Measurements from ENCODE around the gene GMNN.
A peak's percentile ranks its signal among the peaks of the same experiment; 100 is the strongest.
"Not testable (repeated sequence)": the region's sequence is repeated elsewhere in the genome, so short reads cannot be mapped to it uniquely, and the experiment has no call there.

Gene GMNN

DNA sequence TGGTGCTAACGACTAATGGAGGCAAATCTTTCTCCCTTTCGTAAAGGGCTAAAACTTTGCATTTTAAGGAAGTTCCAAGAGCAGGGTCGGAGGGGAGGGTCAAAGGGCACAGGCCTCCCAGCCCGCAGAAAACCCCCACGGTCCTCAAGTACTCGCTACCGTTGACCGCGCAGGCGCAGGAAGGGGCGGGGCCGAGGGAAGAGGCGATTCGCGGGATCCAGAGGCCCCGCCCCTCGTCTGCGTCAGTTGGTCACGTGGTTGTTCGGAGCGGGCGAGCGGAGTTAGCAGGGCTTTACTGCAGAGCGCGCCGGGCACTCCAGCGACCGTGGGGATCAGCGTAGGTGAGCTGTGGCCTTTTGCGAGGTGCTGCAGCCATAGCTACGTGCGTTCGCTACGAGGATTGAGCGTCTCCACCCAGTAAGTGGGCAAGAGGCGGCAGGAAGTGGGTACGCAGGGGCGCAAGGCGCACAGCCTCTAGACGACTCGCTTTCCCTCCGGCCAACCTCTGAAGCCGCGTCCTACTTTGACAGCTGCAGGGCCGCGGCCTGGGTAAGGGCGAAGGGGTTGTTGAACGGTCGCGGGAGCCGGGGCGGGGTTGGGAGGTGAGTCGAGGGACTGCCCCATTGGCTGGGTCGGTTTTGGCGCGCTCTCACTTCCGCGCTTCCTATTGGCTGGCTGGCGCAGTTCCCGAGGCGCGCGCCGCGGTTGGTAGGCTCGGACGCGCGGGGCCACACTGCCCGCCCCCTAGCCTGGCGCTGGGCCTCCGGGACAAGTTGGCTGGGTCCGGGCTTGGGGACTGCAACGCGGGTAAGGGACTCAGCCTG lies at the start of gene GMNN:
Gene GMNN (plus strand): TSS at position 242 of the 824 bp plus-strand sequence. CDS start 2,310 bp downstream, outside the sequence.
- DNase-seq (ENCODE audit: low spot score): peak; percentile 97

DNA sequence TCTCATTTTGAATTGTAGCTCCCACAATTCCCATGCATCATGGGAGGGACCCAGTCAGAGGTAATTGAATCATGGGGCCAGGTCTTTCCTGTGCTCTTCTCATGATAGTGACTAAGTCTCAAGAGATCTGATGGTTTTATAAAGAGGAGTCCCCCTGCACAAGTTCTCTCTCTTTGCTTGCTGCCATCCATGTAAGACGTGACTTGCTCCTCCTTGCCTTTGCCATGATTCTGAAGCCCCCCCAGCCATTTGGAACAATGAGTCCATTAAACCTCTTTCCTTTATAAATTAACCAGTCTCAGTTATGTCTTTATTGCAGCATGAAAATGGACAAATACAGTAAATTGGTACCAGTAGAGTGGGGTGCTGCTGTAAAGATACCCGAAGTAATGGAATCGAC lies 44.1 kb upstream of the GMNN start:
- not testable (repeated sequence) for DNase-seq (ENCODE audit: low spot score)

DNA sequence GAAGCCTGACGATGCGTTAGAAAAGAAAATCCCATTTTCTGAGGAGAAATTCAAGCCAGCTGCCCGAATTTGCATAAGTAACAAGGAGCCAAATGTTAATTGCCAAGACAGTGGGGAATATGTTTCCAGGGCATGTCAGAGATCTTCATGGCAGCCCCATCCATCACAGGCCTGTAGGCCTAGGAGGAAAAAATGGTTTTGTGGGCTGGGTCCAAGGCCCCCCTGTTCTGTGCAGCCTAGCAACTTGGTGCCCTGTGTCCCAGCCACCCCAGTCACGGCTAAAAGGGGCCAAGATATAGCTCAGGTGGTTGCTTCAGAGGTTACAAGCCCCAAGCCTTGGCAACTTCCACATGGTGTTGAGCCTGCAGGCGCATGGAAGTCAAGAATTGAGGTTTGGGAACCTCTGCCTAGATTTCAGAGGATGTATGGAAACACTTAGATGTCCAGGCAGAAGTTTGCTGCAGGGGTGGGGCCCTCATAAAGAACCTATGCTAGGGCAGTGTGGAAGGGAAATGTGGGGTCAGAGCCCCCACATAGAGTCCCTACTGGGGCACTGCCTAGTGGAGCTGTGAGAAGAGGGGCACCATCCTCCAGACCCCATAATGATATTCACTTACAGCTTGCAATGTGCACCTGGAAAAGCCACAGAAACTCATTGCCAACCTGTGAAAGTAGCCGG lies 43.1 kb upstream of the GMNN start:
- not testable (repeated sequence) for DNase-seq (ENCODE audit: low spot score)

DNA sequence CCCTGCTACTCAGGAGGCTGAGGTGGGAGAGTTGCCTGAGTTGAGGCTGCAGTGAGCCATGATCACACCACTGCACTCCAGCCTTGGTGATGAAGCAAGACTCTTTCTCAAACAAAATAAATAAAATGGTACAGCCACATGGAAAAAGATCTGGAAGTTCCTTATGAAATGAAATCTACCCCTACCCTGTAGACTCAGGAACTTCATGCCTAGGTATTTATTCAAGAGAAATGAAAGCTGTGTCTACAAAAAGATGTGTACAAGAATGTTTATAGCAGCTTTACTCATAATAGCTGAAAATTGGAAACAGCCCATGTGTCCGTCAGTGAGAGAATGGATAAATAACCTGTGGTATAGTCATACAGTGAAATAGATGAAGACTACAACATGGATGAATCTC lies 40.6 kb upstream of the GMNN start:
- DNase-seq (ENCODE audit: low spot score): no peak

DNA sequence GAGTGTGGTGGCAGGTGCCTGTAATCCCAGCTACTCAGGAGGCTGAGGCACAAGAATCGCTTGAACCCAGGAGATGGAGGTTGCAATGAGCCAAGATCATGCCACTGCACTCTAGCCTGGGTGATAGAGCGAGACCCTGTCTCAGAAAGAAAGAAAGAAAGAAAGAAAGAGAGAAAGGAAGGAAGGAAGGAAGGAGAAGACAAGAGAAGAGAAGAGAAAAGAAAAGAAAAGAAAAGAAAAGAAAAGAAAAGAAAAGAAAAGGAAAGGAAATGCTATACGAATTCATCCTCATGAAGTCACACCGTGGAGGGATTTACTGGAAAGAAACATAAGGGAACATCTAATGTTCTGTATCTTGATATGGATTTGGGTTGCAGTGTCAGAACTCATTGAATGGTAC lies 40.0 kb upstream of the GMNN start:
- not testable (repeated sequence) for DNase-seq (ENCODE audit: low spot score)

DNA sequence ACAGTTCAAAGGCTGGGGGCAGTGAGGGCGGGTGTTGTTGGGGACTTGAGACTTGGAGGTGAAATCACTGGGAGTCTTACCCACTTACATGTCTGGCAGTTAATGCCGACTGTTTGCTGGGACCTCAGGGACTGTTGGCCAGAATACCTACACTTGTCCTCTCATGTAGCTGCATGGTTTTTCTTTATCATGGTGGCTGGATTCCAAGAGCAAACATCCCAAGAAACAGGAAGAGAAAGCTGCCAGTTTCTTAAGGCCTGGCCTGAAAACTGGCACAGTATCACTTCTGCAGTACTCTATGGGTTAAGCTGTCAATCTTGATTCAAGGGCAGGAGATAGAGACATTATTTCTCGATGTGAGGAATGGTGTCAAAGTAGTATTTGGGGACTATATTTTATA lies 36.0 kb upstream of the GMNN start:
- no peak for DNase-seq (ENCODE audit: low spot score)

DNA sequence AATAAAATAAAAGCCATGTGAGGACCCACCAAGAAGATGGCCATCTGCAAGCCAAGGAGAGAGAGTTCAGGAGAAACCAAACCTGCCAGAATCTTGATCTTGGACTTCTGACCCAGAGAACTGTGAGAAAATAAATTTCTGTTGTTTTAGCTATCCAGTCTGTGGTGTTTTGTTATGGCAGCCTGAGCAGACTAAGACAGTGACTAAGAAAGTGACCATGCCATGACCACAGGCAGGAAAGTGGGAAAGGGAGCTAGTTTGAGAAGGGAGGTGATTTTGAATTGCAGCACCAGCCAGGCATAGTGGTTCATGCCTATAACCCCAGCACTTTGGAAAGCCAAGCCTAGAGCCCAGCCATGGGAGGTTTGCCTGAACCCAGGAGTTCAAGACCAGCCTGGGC lies 33.9 kb upstream of the GMNN start:
- no peak for DNase-seq (ENCODE audit: low spot score)

DNA sequence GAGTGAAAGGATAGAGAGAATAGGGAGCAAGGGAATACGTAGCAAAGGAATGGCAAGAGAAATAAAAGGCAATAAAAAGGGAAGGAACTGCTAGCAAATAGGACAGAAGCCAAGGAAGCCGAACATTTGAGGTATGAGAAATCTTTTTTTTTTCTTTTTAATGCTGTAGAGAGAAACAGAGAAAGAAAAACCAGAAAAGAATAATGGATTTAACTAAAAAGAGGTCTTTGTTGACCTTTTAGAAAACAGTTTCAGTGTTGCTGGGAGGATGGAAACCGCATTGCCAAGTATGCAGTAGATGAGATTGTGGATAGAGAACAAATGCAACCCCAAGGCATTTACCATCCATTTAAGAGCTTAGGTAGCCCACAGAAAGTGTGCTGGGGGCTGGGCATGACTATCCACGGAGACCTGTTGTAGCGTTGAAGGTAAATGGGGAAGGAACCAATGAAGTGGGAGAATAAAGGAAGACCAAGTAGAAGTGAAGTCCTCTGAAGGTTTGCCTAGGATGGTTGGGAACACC lies 32.5 kb upstream of the GMNN start:
- no peak for DNase-seq (ENCODE audit: low spot score)

DNA sequence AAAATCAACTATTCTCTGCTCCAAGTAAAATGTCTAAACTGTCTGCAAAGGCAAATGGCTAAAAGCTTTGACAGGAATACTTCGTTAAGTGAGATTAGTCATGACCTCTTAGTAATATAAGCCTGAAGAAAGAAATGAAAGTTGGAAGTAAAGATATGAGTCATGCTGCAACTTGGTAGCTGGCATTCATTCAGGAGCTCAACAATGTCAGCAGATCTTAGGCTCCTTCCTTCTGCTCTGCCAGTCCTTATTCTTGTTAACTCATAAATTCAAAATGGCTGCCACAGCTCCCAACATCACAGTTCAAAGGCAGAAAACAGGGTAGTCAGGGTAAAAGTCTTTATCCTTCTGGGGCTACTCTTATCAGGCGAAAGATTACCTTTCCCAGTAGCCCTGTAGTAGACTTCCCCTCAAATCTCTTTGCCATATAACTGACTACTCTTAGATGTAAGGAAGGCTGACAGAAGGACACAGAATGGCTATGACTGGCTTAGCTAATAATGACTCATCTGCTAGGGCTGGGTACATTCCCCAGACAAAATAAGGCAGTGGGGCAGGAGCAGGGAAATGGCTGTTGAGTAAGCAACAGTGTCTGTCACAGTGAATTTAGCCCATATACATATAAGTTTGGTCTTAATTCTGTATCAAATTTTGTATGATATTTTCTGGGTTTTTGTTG lies 31.3 kb upstream of the GMNN start:
- DNase-seq (ENCODE audit: low spot score): no peak

DNA sequence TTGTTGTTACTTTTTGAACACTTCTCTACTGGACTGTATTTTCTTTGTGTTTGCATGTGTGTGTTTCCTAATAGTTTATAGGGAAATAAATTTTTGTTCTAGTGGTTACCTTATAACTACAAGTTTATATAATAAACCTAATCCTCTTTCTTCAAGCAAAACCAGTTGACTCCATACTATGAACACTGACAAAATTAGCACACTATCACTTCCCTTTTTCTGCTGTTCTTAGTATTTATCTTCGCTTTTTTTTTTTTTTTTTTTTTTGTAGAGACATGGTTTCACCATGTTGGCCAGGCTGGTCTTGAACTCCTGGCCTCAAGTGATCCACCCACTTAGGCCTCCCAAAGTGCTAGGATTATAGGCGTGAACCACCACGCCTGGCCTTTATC lies 30.8 kb upstream of the GMNN start:
- DNase-seq (ENCODE audit: low spot score): no peak

DNA sequence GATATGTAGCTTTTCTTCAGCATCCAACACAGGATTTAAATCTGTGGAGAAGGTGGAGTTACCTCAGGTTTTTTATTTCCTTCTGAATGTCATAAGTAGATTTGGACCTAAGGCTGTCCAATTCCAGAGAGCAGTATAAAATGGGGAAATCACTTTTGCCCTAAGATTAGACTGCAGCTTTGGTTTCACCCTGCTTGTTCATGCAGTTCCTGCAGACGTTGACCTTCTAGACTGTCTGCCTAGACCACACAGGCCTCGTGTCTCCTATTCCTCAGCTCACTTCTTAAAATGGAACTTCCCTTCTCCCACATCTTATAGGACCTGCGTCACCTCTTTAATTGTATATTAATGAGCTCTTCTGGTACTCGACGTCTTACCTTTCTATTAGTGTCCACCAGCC lies 29.8 kb upstream of the GMNN start:
- no peak for DNase-seq (ENCODE audit: low spot score)

DNA sequence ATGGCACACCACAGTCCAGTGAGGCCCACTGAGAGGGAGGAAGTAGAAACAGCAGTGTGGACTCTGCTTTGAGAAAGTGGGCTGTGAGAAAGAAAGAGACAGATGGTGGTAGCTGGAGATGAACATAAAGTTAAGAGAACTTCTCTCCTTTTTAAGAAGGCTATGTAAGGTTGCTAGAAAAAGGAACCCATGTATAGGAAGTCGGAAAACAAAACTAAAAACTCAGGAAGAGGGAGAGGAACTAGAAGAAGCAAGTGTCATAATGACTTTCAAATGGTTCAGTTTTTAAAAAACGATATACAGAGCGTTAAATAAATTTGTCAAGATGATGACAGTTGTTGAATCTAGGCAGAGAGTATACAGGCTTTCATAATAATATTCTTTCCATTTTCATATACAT lies 25.4 kb upstream of the GMNN start:
- no peak for DNase-seq (ENCODE audit: low spot score)

DNA sequence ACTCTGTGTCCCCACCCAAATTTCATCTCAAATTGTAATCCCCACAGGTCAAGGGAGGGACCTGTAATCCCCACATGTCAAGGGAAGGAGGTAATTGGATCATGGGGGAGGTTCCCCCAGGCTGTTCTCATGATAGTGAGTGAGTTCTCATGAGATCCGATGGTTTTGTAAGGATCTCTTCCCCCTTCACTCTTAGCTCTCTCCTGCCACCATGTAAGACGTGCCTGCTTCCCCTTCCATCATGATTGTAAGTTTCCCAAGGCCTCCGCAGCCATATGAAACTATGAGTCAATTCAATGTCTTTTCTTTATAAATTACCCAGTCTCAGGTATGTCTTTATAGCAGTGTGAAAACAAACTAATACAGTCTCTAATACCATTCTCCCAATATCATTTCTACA lies 23.9 kb upstream of the GMNN start:
- not testable (repeated sequence) for DNase-seq (ENCODE audit: low spot score)

DNA sequence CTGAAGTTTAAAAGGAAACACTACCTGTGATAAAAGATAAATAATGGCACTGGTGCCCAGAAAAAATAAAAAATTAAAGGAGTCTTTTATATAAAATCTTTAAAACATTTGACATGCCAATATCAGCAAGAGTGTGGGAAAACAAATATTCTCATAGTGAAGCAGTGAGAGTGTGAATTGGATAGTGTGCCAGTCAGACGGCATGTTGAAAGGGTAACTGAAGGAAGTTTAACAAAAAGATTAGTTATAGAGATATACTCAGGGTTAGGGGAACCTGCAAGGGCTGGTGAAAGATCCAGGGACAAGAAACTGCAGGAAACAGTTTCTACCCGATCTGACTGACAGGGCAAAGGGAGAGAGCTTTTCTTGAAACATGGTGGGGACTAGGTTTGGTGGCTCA lies 22.2 kb upstream of the GMNN start:
- DNase-seq (ENCODE audit: low spot score): no peak

DNA sequence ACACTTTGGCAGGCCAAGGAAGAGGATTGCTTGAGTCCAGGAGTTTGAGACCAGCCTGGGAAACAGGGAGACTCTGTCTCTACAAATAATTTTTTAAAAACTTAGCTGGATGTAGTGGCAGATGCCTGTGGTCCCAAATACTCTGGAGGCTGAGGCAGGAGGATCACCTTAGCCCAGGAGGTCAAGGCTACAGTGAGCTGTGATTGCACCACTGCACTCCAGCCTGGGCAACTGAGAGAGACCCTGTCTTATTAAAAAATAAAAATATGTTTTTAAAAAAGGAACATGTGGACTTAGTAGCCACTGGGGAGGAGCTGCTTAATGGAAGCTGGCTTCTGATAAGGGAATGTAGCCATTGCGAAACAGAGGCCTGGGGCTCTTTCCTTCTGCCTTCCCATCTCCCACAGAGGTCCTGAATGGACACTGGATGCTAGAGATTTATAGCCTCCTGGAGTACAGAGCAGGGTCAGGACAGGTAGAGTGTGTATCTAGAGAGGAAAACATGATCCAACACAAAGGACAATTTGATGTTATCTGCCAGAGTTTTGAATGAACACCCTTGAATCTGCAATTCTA lies 21.7 kb upstream of the GMNN start:
- DNase-seq (ENCODE audit: low spot score): no peak

DNA sequence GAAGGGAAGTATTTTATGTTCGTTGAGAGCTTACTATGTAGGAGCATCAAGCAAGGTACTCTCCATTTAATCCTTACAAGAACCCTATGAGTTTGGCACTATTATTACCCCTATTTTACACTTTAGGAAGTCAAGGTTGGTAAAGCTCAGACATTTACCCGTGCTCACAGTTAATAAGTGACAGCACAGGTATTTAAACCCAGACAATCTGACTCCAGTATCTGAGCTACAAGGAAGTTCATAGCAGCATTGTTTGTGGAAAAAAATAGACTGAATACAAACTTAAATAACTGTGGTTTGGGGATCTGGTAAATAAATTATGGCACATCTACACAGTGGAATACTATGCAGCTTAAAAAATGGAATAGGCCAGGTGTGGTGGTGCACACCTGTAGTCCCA lies 21.2 kb upstream of the GMNN start:
- no peak for DNase-seq (ENCODE audit: low spot score)

DNA sequence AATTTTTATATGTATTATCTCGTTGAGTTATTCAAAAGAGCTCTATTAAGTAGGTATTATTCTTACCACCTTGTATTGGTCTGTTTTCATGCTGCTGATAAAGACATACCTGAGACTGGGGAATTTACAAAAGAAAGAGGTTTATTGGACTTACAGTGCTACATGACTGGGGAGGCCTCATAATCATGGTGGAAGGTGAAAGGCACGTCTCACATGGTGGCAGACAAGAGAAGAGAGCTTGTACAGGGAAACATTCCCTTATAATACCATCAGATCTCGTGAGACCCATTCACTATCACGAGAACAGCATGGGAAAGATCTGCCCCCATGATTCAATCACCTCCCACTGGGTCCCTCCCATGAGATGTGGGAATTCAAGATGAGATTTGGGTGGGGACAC lies 20.4 kb upstream of the GMNN start:
- not testable (repeated sequence) for DNase-seq (ENCODE audit: low spot score)

DNA sequence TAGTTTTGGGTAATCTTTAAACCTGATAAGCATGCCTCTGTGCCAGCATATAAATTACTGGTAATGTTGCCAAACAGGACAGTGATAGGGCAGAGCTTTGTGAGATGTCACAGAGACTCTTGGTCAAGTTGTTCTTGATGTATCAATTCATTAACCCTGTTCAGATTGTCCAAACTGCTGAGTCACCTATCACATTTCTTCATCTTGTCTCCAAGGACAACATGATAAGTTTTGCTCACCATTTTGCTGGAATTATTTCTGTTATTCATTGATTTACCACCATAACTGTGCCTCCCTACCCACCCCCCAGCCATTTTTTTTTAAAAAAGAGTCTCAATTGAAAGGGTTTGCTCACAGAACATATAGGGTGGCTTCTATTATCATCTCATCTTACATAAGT lies 19.5 kb upstream of the GMNN start:
- no peak for DNase-seq (ENCODE audit: low spot score)

DNA sequence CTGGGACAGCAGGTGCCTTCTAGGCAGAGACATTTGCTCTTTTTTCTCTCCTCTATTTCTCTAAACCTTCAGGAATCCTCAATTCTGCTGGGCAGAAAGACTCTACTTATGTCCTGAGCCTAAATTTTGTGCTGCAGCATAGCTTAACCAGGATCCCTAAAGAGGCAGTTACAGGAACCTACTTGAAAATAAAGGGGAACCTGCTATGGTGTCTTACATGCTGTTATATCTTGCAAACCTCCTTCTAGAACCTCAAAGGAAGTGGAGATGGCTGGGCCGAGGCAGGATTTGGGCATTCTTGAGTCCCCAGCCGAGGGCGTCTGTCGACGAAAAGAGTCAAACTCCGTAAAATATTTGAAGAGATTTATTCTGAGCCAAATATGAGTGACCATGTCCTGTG lies 17.1 kb upstream of the GMNN start:
- no peak for DNase-seq (ENCODE audit: low spot score)

DNA sequence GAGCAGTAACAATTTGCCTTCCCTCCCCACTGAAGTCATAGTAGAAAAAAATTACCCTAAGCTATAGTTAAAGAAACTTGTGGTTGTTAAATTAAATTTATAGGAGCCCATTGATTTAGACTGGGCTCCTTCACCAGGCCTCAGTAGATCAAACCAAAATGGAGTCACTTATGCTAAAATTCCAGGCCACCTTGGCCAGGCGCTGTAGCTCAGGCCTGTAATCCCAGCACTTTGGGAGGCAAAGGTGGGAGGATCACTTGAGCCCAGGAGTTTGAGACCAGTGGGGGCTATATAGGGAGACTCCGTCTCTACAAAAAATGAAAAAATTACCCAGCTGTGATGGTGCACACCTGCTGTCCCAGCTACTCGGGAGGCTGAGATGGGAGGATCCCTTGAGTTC lies 15.0 kb upstream of the GMNN start:
- no peak for DNase-seq (ENCODE audit: low spot score)

DNA sequence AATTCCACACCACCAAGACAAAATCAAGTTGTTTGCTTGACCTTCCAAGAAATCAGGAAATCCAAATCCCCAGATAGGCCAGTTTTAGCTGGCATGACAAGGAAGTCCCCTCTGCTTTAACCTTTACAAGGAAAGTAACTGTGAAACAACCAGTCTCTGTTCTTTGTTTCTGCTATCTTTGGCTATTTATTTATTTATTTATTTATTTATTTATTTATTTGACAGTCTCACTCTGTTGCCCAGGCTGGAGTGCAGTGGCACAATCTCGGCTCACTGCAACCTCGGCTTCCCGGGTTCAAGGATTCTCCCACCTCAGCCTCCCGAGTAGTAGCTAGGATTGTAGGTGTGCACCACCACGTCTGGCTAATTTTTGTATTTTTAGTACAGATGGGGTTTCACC lies 14.5 kb upstream of the GMNN start:
- no peak for DNase-seq (ENCODE audit: low spot score)

DNA sequence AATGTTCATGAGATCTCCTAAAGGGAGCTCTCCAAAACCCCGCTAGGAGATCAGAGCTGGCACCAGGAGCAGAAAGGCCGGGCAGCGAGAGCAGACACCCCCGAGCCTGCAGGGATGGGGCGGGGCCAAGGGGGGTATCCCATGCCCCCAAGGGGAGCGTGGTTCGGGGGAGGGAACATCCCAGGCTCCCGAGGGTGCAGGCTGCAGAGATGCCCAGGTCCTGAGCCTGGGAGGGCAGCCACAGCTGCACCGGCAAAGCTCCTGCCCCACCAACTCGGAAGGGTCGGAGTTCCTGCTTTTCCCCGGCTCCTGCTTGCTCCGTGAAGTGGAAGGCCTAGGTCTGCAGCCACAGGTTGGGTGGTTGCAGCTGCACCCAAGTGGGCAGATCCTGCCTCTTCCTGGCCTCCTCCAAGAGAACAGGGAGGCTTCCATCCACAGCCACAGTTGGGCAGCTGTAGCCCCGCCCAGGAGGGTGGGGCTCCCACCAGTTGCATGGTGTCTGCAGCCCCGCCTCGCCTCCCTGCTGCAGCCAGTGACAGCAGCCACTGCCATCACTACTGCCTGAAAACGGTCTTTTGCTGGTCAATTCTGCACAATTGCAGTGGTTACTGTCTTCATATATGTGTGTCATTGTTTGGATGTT lies 13.4 kb upstream of the GMNN start:
- DNase-seq (ENCODE audit: low spot score): no peak

Measured in D341Med (cell line).